Dermis blood vessel endothelial cell (primary cell): ENCODE measurements around the gene PIKFYVE. TPM values are rescaled to one million over a fixed set of nuclear protein-coding genes. Genes with fewer than 3 reads are reported as not detected.
"Not testable (repeated sequence)": the region's sequence is repeated elsewhere in the genome, so short reads cannot be mapped to it uniquely, and the experiment has no call there.

Experiments
- DNase-seq: peaks from one replicate; pipeline ENCODE4 v3.0.0; 2010
- total RNA-seq: library from RNA; depleted of rRNA; stranded (reverse); fragments of >200 nt; gene quantifications from 2 replicates; pipeline ENCODE4 v1.2.3, GENCODE V29; 2014

Gene PIKFYVE
- total RNA-seq, 1 donor from 2014 or later, result 33.2 TPM

- no peak for DNase-seq
Observed at GRCh38 chr2:208255557-208256106, 10.4 kb upstream of the PIKFYVE start.

DNA sequence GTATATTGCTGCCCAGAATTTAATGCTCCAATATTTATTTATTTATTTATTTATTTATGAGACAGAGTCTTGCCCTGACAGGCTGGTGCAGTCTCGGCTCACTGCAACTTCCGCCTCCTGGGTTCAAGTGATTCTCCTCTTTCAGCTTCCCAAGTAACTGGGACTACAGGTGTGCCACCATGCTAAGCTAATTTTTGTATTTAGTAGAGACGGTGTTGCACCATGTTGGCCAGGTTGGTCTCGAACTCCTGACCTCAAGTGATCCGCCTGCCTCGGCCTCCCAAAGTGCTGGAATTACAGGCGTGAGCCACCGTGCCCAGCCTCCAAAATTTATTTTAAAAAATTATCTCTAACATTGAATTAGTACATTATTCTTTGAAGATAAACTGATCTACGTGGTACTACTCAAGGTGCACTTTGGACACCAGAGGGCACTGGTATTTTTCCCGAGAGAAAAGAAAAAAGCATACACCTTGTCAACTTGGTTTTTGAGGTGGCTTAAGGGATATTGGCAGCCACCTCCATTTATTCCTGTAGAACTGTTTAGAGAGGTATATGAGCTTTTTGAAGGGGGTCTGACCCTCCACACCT is 9.8 kb upstream of the PIKFYVE start:
- peak; percentile 8 for DNase-seq

DNA sequence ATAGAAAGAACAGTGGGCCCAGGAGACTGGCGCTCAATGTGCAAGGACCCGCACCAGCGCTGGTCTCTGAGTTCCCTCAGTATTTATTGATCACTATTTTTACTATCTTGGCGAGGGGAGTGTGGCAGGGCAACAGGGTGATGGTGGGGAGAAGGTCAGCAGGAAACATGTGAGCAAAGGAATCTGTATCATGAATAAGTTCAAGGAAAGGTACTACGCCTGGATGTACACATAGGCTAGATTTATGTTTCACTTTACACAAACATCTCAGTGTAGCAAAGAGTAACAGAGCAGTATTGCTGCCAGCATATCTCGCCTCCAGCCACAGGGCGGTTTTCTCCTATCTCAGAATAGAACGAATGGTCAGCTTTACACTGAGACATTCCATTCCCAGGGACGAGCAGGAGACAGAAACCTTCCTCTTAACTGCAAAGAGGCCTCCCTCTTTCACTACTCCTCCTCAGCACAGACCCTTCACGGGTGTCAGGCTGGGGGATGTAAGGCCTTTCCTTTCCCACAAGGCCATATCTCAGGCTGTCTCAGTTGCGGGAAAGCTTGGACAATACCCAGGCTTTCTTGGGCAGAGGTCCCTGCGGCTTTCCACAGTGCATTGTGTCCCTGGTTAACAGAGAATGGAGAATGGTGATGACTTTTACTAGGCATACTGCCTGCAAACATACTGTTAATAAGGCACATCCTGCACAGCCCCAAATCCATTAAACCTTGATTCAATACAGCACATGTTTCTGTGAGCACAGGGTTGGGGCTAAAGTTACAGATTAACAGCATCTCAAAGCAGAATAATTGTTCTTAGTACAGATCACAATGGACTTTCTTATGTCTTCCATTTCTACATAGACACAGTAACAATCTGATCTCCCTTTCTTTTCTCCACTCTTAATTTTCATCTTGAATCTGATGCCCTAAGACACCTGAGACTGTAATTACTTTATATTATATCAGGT is 8.9 kb upstream of the PIKFYVE start:
- DNase-seq, result not testable (repeated sequence)

DNA sequence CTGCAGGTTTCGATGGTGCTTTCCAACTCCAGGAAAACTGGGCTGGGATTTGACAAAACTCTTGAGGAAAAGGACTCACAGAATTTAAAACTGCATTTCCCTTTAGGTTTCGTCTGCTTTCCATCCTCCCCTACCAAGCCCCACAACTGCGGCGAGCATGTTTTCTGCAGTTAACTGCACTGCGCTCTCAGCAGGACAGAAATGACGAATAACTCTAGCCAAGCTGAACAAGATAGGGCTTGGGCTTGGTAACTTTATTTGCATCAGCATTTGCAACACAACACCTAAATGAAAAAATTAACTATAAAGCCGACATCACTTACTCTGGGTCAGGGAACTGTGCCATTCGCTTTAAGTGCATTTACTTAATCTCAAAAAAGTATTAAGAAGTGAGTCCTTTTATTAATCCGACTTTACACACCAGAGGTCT is 669 bp upstream of the PIKFYVE start:
- DNase-seq, result peak; percentile 65

- DNase-seq, result no peak
Observed at GRCh38 chr2:208266553-208266893, 468 bp downstream of the PIKFYVE start.

- DNase-seq, result peak; percentile 47
Observed at GRCh38 chr2:208266936-208267335, 881 bp downstream of the PIKFYVE start.

DNA sequence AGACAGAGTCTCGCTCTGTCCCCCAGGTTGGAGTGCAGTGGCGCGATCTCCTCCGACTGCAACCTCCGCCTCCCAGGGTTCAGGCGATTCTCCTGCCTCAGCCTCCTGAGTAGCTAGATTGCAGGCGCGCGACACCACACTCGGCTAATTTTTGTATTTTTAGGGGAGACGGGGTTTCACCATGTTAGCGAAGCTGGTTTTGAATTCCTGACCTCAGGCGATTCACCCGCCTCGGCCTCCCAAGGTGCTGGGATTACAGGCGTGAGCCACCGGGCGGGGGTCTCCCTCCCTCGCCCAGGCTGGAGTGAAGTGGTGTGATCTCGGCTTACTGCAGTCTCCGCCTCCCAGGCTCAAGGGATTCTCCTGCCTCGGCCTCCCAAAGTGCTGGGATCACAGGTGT is 1.5 kb downstream of the PIKFYVE start:
- DNase-seq, result not testable (repeated sequence)

DNA sequence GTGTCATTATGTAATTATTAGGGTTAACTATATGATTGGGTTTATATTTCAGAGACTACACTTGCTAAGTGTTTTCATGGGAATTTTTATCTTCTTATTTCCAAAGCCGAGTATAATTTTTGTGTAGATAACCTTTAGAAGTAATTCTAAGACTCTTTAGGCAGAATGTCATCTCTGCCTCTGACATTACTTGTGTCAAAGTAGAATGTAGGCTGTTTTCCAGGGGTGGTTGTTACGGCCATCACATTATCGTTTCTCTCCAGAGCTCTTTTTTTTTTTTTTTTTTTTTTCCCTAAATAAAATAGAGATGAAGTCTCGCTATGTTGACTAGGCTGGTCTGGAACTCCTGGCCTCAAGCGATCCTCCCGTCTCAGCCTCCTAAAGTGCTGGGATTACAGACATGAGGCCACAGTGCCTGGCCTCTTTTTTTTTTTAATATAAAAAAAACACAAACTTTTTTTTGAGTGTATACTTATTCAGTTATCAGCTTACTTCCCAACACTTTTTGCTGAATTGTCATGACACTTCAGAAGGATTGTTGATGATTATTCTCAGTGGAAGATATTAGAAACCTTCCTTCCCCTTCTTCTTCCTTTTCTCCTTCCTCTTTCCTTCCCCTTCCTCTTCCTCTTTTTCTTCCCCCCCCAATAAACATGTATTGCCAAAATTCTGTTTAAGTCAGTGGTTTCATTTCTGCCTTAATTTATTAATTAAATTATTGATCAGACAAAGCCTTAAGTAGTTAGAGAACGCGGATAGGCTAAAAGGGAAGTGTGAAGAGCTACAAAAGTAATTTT is 2.3 kb downstream of the PIKFYVE start:
- DNase-seq, result no peak

- no peak for DNase-seq
Observed at GRCh38 chr2:208269091-208269490, 3.0 kb downstream of the PIKFYVE start.

DNA sequence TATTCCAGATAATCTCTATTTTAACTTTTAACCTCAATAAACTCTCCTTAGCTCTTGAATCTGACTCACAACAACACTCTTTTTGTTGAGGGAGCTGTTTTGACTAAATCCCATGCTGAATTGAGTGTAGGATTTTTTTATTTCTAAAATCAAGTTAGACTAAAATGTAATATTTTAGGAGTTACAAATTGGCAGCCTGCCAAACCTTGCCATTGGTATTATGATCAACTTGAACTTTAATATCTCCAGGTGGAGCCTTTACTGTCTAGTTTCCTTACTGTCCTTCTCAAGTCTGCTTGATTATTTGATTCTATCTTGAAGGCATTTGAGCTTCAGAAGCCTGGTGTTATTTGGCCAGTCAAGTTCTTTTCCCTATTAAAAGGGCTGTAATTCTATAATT is 8.7 kb downstream of the PIKFYVE start:
- DNase-seq, result no peak

DNA sequence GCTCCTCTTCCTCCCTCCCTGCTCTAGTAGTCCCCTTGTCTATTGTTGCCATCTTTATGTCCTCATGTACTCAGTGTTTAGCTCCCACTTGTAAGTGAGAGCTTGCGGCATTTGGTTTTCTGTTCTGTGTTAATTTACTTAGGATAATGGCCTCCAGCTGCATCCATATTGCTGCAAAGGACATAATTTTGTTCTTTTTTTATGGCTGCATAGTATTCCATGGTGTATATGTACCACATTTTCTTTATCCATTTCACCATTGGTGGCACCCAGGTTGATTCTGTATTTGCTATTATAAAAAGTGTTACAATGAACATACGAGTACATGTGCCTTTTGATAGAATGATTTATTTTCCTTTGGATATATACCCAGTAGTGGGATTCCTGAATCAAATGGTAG is 12.5 kb downstream of the PIKFYVE start:
- no peak for DNase-seq

- DNase-seq, result no peak
Observed at GRCh38 chr2:208279236-208279635, 13.2 kb downstream of the PIKFYVE start.

GRCh38 chr2:208280234-208280633 is 14.2 kb downstream of the PIKFYVE start:
- DNase-seq, result no peak

GRCh38 chr2:208280933-208281332 is 14.9 kb downstream of the PIKFYVE start:
- DNase-seq, result no peak

DNA sequence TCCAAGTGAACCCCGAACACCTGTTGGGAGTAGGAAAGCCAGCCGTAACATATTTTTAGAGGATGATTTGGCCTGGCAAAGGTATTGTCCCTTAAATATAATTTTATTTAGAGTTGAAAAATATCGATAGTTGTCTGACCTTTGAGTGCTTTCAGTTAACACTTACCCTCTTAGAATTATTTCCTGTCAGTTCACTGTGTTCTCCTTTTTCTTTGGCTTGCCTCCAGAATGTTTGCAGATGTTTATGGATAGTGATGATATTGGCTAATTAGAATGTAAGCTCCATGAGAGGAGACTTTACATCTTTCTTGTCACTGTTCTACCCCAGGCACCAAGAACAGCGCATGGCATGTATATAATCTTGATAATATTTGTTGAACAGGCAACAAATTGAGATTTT is 19.8 kb downstream of the PIKFYVE start:
- no peak for DNase-seq

GRCh38 chr2:208294482-208295024 is 28.5 kb downstream of the PIKFYVE start:
- DNase-seq, result no peak

GRCh38 chr2:208295834-208296233 is 29.8 kb downstream of the PIKFYVE start:
- DNase-seq, result no peak

DNA sequence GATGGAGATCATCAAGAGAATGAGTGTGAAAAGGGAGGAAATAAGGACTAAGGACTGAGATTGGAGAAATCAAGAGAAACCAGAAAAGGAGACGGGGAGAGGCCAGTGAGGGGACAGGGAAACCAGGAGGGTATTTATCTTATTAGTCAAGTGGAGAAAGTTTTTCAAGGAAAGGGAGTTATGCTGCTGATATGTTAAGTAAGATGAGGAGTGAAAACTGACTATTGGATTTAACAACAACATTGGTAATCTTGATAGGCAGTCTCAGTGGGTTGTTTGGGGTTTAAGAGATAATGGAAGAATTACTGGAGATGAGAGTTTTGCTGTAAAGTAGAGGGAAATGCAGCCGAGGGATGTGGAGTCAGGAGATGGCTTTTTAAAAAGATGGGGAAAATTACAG is 30.6 kb downstream of the PIKFYVE start:
- DNase-seq, result no peak

- no peak for DNase-seq
Observed at GRCh38 chr2:208297961-208298360, 31.9 kb downstream of the PIKFYVE start.

- no peak for DNase-seq
Observed at GRCh38 chr2:208300847-208301618, 35.0 kb downstream of the PIKFYVE start.

GRCh38 chr2:208304157-208304556 is 38.1 kb downstream of the PIKFYVE start:
- no peak for DNase-seq

DNA sequence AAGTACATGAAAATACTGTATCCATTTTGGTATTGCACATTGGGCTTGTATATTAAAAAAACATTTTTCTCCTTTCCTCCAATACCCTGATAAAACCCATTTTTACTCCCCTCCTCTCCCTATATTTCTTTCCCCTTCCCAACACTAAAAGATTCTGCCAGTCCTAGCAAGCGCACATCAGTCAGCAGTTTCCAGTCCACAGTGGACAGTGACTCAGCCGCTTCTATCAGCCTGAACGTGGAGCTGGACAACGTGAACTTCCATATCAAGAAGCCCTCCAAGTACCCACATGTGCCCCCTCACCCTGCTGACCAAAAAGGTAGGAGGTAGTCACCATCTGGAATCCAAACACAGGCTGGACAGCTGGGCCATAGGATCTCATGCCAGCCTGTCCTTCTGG is 38.6 kb downstream of the PIKFYVE start:
- no peak for DNase-seq
